ENCODE data around the gene SLC12A8.

Gene SLC12A8, protein sequence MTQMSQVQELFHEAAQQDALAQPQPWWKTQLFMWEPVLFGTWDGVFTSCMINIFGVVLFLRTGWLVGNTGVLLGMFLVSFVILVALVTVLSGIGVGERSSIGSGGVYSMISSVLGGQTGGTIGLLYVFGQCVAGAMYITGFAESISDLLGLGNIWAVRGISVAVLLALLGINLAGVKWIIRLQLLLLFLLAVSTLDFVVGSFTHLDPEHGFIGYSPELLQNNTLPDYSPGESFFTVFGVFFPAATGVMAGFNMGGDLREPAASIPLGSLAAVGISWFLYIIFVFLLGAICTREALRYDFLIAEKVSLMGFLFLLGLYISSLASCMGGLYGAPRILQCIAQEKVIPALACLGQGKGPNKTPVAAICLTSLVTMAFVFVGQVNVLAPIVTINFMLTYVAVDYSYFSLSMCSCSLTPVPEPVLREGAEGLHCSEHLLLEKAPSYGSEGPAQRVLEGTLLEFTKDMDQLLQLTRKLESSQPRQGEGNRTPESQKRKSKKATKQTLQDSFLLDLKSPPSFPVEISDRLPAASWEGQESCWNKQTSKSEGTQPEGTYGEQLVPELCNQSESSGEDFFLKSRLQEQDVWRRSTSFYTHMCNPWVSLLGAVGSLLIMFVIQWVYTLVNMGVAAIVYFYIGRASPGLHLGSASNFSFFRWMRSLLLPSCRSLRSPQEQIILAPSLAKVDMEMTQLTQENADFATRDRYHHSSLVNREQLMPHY

GRCh38 chr3:125212509-125213363, at the start of gene SLC12A8:
Gene SLC12A8, minus strand, starts transcription at chr3:125212748. Its CDS starts 1,399 bp downstream, at chr3:125211349.
- TF ChIP-seq GATA2 (IDR thresholded peaks at IDR 0.05; ENCODE audit: low read depth, low read length) (no peak), GATA3 (IDR thresholded peaks at IDR 0.05; ENCODE audit: low read depth, low read length) (no peak)

DNA sequence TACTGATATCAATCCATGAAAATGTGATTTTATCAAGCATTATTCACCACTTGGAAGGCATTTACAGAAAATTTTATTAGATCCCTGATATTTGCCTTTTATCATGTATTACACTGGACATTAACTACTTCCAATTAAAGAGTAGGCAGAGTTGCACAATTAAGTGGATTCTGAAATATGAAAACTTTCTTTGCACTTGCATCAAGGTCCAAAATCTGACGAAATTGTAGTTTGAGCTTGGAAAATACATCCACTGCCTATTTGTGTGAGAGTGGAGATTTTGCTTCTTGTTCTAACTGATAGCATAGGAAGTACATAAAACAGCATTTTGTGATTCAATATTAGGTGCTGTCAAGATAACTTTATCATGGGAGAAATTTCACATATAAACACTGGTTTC, 49.6 kb upstream of the SLC12A8 start:
- TF ChIP-seq GATA3 (IDR thresholded peaks at IDR 0.05; ENCODE audit: low read depth, low read length) (no peak), GATA2 (IDR thresholded peaks at IDR 0.05; ENCODE audit: low read depth, low read length) (no peak)

- TF ChIP-seq GATA2 (IDR thresholded peaks at IDR 0.05; ENCODE audit: low read depth, low read length) (no peak), GATA3 (IDR thresholded peaks at IDR 0.05; ENCODE audit: low read depth, low read length) (no peak)
Measured at GRCh38 chr3:125261031-125261430, 48.5 kb upstream of the SLC12A8 start.

- TF ChIP-seq GATA3 (IDR thresholded peaks at IDR 0.05; ENCODE audit: low read depth, low read length): no peak
- TF ChIP-seq GATA2 (IDR thresholded peaks at IDR 0.05; ENCODE audit: low read depth, low read length): no peak
Measured at GRCh38 chr3:125260158-125260557, 47.6 kb upstream of the SLC12A8 start.

- TF ChIP-seq GATA2 (IDR thresholded peaks at IDR 0.05; ENCODE audit: low read depth, low read length) (no peak), GATA3 (IDR thresholded peaks at IDR 0.05; ENCODE audit: low read depth, low read length) (no peak)
Measured at GRCh38 chr3:125257536-125257935, 45.0 kb upstream of the SLC12A8 start.

GRCh38 chr3:125256675-125257074, 44.1 kb upstream of the SLC12A8 start:
- TF ChIP-seq GATA3 (IDR thresholded peaks at IDR 0.05; ENCODE audit: low read depth, low read length) (no peak), GATA2 (IDR thresholded peaks at IDR 0.05; ENCODE audit: low read depth, low read length) (no peak)

GRCh38 chr3:125250973-125251372, 38.4 kb upstream of the SLC12A8 start:
- TF ChIP-seq GATA2 (IDR thresholded peaks at IDR 0.05; ENCODE audit: low read depth, low read length) (no peak), GATA3 (IDR thresholded peaks at IDR 0.05; ENCODE audit: low read depth, low read length) (no peak)

- TF ChIP-seq GATA2 (IDR thresholded peaks at IDR 0.05; ENCODE audit: low read depth, low read length) (no peak), GATA3 (IDR thresholded peaks at IDR 0.05; ENCODE audit: low read depth, low read length) (no peak)
Measured at GRCh38 chr3:125246237-125246636, 33.7 kb upstream of the SLC12A8 start.

- TF ChIP-seq GATA2 (IDR thresholded peaks at IDR 0.05; ENCODE audit: low read depth, low read length): no peak
- no peak for TF ChIP-seq GATA3 (IDR thresholded peaks at IDR 0.05; ENCODE audit: low read depth, low read length)
Measured at GRCh38 chr3:125245521-125245920, 33.0 kb upstream of the SLC12A8 start.

DNA sequence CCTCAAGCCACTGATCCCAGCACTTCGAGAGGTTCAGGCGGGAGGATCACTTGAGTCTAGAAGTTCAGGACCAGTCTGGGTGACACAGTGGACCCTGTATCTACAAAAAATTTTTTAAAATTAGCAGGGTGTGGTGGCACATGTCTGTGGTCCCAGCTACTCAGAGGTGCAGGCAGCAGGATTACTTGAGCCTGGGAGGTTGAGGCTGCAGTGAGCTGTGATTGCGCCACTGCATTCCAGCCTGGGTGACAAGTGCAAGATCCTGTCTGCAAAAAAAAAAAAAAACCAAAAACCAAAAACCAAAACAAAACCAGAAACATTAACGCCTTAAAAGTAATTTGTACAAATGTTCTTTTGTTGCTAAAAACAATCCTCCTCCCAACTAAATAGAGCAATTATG, 27.9 kb upstream of the SLC12A8 start:
- TF ChIP-seq GATA2 (IDR thresholded peaks at IDR 0.05; ENCODE audit: low read depth, low read length): no peak
- TF ChIP-seq GATA3 (IDR thresholded peaks at IDR 0.05; ENCODE audit: low read depth, low read length): no peak

GRCh38 chr3:125239266-125239665, 26.7 kb upstream of the SLC12A8 start:
- TF ChIP-seq GATA2 (IDR thresholded peaks at IDR 0.05; ENCODE audit: low read depth, low read length): no peak
- TF ChIP-seq GATA3 (IDR thresholded peaks at IDR 0.05; ENCODE audit: low read depth, low read length): no peak

- no peak for TF ChIP-seq GATA3 (IDR thresholded peaks at IDR 0.05; ENCODE audit: low read depth, low read length)
- TF ChIP-seq GATA2 (IDR thresholded peaks at IDR 0.05; ENCODE audit: low read depth, low read length): no peak
Measured at GRCh38 chr3:125238759-125239158, 26.2 kb upstream of the SLC12A8 start.

GRCh38 chr3:125236331-125236903, 23.9 kb upstream of the SLC12A8 start:
- no peak for TF ChIP-seq GATA3 (IDR thresholded peaks at IDR 0.05; ENCODE audit: low read depth, low read length)
- TF ChIP-seq GATA2 (IDR thresholded peaks at IDR 0.05; ENCODE audit: low read depth, low read length): no peak

DNA sequence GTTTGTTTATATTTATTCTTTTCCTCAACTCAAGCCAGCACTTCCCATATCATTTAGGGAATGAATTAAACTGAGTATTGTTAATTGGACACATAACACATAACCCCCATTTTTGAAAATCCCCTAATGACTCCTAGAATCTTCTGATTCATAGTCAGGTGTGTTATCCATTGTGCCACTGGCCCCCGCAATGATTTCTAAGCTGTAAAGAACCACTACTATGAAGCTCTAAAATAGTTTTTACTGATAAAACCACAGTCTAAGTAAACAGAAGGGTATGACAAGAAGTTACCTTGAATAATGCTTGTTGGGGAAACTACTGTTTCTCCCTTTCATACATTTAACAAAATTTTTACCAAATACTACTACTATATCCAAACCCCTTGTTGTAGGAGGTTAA, 22.3 kb upstream of the SLC12A8 start:
- TF ChIP-seq GATA2 (IDR thresholded peaks at IDR 0.05; ENCODE audit: low read depth, low read length) (no peak), GATA3 (IDR thresholded peaks at IDR 0.05; ENCODE audit: low read depth, low read length) (no peak)
